Measurements from ENCODE around the gene KRT23.

The KRT23 gene

GRCh38 chr17:40937384-40937819 lies at the start of gene KRT23:
Gene KRT23, minus strand, starts transcription at chr17:40937646. Its CDS starts 1,043 bp downstream, at chr17:40936603.
- DNase-seq: no peak

GRCh38 chr17:40986920-40987319 lies 49.5 kb upstream of the KRT23 start:
- DNase-seq: no peak

- DNase-seq: no peak
Measured at GRCh38 chr17:40984226-40984625, 46.8 kb upstream of the KRT23 start, which contains the start of gene KRT40. Gene KRT40, minus strand, starts transcription at chr17:40984326. Its CDS starts 53 bp downstream, at chr17:40984273.

- DNase-seq: no peak
Measured at GRCh38 chr17:40981115-40981514, 43.7 kb upstream of the KRT23 start.

GRCh38 chr17:40980596-40980995 lies 43.1 kb upstream of the KRT23 start:
- no peak for DNase-seq

- DNase-seq: no peak
Measured at GRCh38 chr17:40980117-40980516, 42.7 kb upstream of the KRT23 start.

- no peak for DNase-seq
Measured at GRCh38 chr17:40978575-40979151, 41.2 kb upstream of the KRT23 start.

GRCh38 chr17:40975516-40975915 lies 38.1 kb upstream of the KRT23 start:
- no peak for DNase-seq

GRCh38 chr17:40974366-40974765 lies 36.9 kb upstream of the KRT23 start:
- no peak for DNase-seq

GRCh38 chr17:40967582-40967981 lies 30.1 kb upstream of the KRT23 start:
- no peak for DNase-seq

- no peak for DNase-seq
Measured at GRCh38 chr17:40966848-40967247, 29.4 kb upstream of the KRT23 start, which contains the start of gene KRT39. Gene KRT39, minus strand, starts transcription at chr17:40966948. Its CDS starts 92 bp downstream, at chr17:40966856.

- DNase-seq: no peak
Measured at GRCh38 chr17:40963838-40964237, 26.4 kb upstream of the KRT23 start.

- DNase-seq: no peak
Measured at GRCh38 chr17:40962059-40962561, 24.7 kb upstream of the KRT23 start.

- no peak for DNase-seq
Measured at GRCh38 chr17:40961591-40961990, 24.1 kb upstream of the KRT23 start.

GRCh38 chr17:40960144-40960543 lies 22.7 kb upstream of the KRT23 start:
- no peak for DNase-seq

GRCh38 chr17:40958086-40958953 lies 20.9 kb upstream of the KRT23 start:
- no peak for DNase-seq

GRCh38 chr17:40956401-40957254 lies 19.2 kb upstream of the KRT23 start:
- no peak for DNase-seq

GRCh38 chr17:40953881-40954280 lies 16.4 kb upstream of the KRT23 start:
- no peak for DNase-seq

- no peak for DNase-seq
Measured at GRCh38 chr17:40952661-40953060, 15.2 kb upstream of the KRT23 start.

GRCh38 chr17:40952154-40952553 lies 14.7 kb upstream of the KRT23 start:
- no peak for DNase-seq

- no peak for DNase-seq
Measured at GRCh38 chr17:40951011-40951622, 13.7 kb upstream of the KRT23 start.

GRCh38 chr17:40950176-40950575 lies 12.7 kb upstream of the KRT23 start:
- DNase-seq: no peak

- peak; percentile 14 for DNase-seq
Measured at GRCh38 chr17:40949418-40949817, 12.0 kb upstream of the KRT23 start.
